ENCODE results near the gene MOK. TPM values are rescaled to one million over a fixed set of nuclear protein-coding genes. Genes with fewer than 3 reads are reported as not detected.

MOK gene
- polyA plus RNA-seq, 4 donors: 23.3 to 41.9 (median 31.8) TPM

- no peak for DNase-seq (ENCODE audit: low read depth in 4 of 4, low spot score in 2 of 4)
Measured at GRCh38 chr14:102187044-102187443, 117.9 kb downstream of the MOK start.

GRCh38 chr14:102185360-102185759 is 119.6 kb downstream of the MOK start:
- no peak for DNase-seq (ENCODE audit: low read depth in 4 of 4, low spot score in 2 of 4)

GRCh38 chr14:102184316-102185035 is 120.5 kb downstream of the MOK start:
- DNase-seq (ENCODE audit: low read depth in 4 of 4, low spot score in 2 of 4): no peak

DNA sequence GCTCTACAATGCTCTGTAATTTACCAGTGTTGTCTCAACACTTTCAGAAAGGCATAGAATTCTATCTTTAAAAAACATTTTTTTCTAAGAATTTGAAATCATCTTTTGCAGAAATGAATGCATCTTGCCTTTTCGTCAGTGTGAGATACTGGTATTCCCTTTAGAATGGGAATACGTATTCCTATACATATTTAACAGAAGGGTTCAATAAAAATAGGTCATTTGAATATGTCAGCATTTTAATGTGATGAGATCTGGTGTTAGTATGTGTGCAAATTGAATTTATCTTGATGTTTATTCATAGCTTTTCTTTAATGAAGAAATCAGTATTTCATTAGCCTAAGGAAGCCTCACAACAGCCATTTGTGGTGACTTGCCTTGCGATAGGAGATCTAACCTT is 121.1 kb downstream of the MOK start:
- DNase-seq (ENCODE audit: low read depth in 4 of 4, low spot score in 2 of 4): no peak

- DNase-seq (ENCODE audit: low read depth in 4 of 4, low spot score in 2 of 4): no peak
Measured at GRCh38 chr14:102182936-102183619, 121.9 kb downstream of the MOK start.

DNA sequence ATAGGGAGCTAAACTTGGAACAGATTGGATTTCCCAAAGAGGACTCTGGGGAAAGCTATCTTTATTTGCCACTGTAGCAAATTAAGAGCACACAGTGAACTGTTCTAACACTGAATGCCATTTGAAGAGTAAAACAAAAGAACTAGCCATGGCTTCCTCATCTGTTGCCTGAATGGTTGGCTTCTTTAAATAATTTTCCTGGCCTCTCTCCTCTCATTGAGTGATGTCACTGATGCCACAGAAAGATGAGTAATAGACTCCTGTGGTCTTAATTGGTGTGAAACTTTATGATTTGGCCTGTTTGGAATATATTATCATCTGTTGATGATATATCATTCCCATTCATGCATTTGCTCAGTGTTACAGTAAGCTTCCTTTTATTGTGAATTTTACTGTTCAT is 122.8 kb downstream of the MOK start:
- no peak for DNase-seq (ENCODE audit: low read depth in 4 of 4, low spot score in 2 of 4)

DNA sequence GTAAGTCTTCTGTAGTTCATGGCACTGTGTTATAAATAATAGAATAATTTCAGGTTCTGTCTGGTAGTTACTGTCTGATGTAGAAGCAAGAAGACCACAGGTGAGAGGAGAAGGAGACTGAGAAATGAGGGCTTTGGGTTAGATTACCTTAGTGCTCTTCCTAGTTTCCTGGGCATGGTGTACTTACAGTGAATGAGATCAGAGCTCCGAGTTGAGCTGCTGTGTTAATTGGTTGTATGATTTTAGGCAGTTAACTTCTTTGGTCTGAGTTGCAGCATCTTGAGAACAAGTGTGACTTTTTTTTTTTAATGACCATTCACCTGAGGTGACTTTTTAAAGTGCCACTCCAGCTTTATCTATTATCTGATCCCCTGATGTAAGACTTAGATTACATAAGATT is 123.8 kb downstream of the MOK start:
- no peak for DNase-seq (ENCODE audit: low read depth in 4 of 4, low spot score in 2 of 4)

DNA sequence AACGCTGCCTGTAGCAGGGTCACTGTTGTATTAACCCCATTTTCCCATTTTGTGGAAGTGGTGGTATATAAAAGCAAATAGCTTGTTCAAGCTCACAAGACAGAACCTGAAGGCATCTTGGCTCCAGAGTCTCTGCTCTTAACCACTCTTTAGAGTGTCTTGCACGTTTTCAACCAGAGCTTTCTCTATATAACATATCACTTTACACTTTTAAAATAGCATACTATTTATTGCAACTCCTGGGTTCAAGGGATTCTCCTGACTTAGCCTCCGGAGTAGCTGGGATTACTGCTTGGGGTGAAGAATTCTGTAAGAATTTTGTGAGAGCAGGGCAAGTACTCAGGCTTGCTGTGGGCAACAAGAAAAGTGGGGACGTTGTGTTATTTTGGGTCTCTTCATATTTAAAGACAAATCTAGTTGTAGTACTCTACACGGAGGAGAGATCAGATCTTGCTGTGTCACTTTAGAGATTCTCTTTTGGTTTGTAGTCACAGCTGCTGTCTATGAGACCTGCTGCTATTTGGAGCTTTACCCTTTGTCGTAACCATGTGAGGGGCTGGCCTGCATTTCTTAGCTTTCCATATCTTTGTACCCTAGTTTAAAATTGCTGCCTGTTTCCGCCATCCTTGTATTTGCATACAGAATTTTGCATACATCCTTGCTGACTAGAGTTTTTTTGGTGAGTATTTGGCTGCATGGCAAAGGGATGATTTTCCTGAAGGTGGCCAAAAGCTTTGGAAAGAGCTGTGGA is 124.5 kb downstream of the MOK start:
- no peak for DNase-seq (ENCODE audit: low read depth in 4 of 4, low spot score in 2 of 4)

Other genes starting within 250 kb of the MOK start
- gene HSP90AA1, start 218.1 kb downstream of the MOK start, polyA plus RNA-seq (ENCODE audit: insufficient read length in 4 of 4): 100 to 1,000 TPM; 672 to 797 (median 731) TPM
- 10 to 100 TPM; 28.1 to 33.3 (median 29.9) TPM for gene WDR20, start 165.3 kb downstream of the MOK start, polyA plus RNA-seq (ENCODE audit: insufficient read length in 4 of 4)
- gene ZNF839, start 14.6 kb upstream of the MOK start, polyA plus RNA-seq (ENCODE audit: insufficient read length in 4 of 4): 10 to 100 TPM; 13.3 to 21.5 (median 17.6) TPM
- gene CINP, start 57.7 kb upstream of the MOK start, polyA plus RNA-seq (ENCODE audit: insufficient read length in 4 of 4): 10 to 100 TPM; 33.1 to 39.0 (median 37.2) TPM
- 10 to 100 TPM; 14.8 to 20.9 (median 18.0) TPM for gene TECPR2, start 57.8 kb upstream of the MOK start, polyA plus RNA-seq (ENCODE audit: insufficient read length in 4 of 4)
- 1 to 10 TPM; 6.0 to 7.6 (median 6.4) TPM for gene ANKRD9, start 204.6 kb upstream of the MOK start, polyA plus RNA-seq (ENCODE audit: insufficient read length in 4 of 4)